Measurements from ENCODE around the gene NTN1. TPM values are rescaled to one million over a fixed set of nuclear protein-coding genes. Genes with fewer than 3 reads are reported as not detected.

NTN1 gene
- total and polyA plus RNA-seq, 9 donors, result 0.28 to 12.5 (median 1.8) TPM

DNA sequence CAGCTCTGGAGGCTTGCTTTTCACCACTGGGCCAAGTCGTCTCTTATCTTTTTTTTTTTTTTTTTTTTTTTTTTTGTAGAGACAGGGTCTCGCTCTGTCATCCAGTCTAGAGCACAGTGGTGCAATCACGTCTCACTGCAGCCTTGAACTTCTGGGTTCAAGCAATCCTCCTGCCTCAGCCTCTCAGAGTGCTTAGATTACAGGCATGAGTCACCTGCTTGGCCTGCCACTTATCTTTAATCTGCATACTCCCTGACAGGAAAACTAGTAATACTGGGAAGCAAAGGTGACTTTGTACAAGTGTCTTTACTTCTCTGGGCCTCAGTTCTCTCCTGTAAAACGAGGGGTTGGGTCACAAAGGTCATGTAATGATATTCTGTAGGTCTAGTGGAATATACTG, 15.0 kb downstream of the NTN1 start:
- DNase-seq, result no peak
- Histone ChIP-seq H3K9me3 (no peaks in the 10 kb centered on the region), H3K4me1 (ENCODE audit: insufficient read depth) (no peaks in the 10 kb centered on the region), H3K27ac (no peak overlapping the region), H3K4me3 (no peak overlapping the region), H3K36me3 (no peaks in the 10 kb centered on the region), H3K27me3 (no peaks in the 10 kb centered on the region)
- WGBS, 3 donors, result 58 to 69% (median 61%) methylated on average over 4 of the region's 4 CpGs
- intact Hi-C loops (cut with DNase I), result no loop called here
- TF ChIP-seq POLR2A (IDR thresholded peaks at IDR 0.05) (no peak), EP300 (IDR thresholded peaks at IDR 0.05) (no peak)
- TF ChIP-seq, protein P1, sequence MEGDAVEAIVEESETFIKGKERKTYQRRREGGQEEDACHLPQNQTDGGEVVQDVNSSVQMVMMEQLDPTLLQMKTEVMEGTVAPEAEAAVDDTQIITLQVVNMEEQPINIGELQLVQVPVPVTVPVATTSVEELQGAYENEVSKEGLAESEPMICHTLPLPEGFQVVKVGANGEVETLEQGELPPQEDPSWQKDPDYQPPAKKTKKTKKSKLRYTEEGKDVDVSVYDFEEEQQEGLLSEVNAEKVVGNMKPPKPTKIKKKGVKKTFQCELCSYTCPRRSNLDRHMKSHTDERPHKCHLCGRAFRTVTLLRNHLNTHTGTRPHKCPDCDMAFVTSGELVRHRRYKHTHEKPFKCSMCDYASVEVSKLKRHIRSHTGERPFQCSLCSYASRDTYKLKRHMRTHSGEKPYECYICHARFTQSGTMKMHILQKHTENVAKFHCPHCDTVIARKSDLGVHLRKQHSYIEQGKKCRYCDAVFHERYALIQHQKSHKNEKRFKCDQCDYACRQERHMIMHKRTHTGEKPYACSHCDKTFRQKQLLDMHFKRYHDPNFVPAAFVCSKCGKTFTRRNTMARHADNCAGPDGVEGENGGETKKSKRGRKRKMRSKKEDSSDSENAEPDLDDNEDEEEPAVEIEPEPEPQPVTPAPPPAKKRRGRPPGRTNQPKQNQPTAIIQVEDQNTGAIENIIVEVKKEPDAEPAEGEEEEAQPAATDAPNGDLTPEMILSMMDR (IDR thresholded peaks at IDR 0.05), result no peak

DNA sequence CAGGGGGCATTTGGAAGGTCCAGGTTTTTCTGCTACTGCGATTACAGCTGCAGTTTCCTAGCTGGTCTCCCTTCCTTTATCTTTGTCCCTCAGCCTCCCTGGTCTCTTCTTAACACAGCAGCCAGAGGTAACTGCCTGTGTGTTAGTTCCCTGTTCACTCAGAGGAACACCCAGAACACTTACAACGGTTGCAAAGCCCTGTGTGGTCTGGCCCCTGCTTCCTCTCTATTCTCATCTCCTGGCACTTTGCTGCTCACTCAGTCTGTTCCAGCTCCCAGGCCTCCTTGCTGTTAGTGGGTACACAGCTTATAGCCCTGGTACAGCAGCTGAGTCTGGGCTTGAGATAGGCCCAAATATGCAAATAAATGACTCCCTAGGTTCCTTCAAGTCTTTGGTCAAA, 16.4 kb downstream of the NTN1 start:
- TF ChIP-seq, protein P1 (IDR thresholded peaks at IDR 0.05), result no peak
- TF ChIP-seq EP300 (IDR thresholded peaks at IDR 0.05) (no peak), POLR2A (IDR thresholded peaks at IDR 0.05) (no peak)
- intact Hi-C loops (cut with DNase I), result no loop called here
- H3K27me3 ChIP-seq, result no peaks in the 10 kb centered on the region
- WGBS, 3 donors, result 70 to 75% (median 72%) methylated on average over 2 of the region's 2 CpGs
- H3K4me3 ChIP-seq, result no peak overlapping the region
- H3K9me3 ChIP-seq, result no peaks in the 10 kb centered on the region
- H3K36me3 ChIP-seq, result no peaks in the 10 kb centered on the region
- no peaks in the 10 kb centered on the region for H3K4me1 ChIP-seq (ENCODE audit: insufficient read depth)
- no peak for DNase-seq
- no peak overlapping the region for H3K27ac ChIP-seq

- Histone ChIP-seq H3K27ac (no peak overlapping the region), H3K9me3 (no peaks in the 10 kb centered on the region), H3K36me3 (no peaks in the 10 kb centered on the region), H3K4me3 (no peak overlapping the region), H3K27me3 (no peaks in the 10 kb centered on the region), H3K4me1 (ENCODE audit: insufficient read depth) (no peaks in the 10 kb centered on the region)
- 74 to 92% (median 88%) methylated on average over 1 of the region's 1 CpG for WGBS, 3 donors
- intact Hi-C loops (cut with DNase I), result no loop called here
- no peak for DNase-seq
- TF ChIP-seq POLR2A (IDR thresholded peaks at IDR 0.05) (no peak), EP300 (IDR thresholded peaks at IDR 0.05) (no peak)
- TF ChIP-seq, protein P1 (IDR thresholded peaks at IDR 0.05), result no peak
Observed at GRCh38 chr17:9038380-9038779, 17.1 kb downstream of the NTN1 start.

- Histone ChIP-seq H3K27ac (no peak overlapping the region), H3K4me3 (no peak overlapping the region), H3K27me3 (no peaks in the 10 kb centered on the region), H3K36me3 (no peaks in the 10 kb centered on the region), H3K4me1 (ENCODE audit: insufficient read depth) (no peaks in the 10 kb centered on the region), H3K9me3 (no peaks in the 10 kb centered on the region)
- intact Hi-C loops (cut with DNase I), result no loop called here
- TF ChIP-seq EP300 (IDR thresholded peaks at IDR 0.05) (no peak), POLR2A (IDR thresholded peaks at IDR 0.05) (no peak)
- TF ChIP-seq, protein P1 (IDR thresholded peaks at IDR 0.05), result no peak
- DNase-seq, result no peak
- WGBS, 3 donors, result 52 to 61% (median 60%) methylated on average over 11 of the region's 11 CpGs
Observed at GRCh38 chr17:9044772-9045463, 23.6 kb downstream of the NTN1 start.

Data from ovary (tissue), 9 donors.